LoVo (cell line): ENCODE results near the gene RMP24.
"Not testable (repeated sequence)": the region's sequence is repeated elsewhere in the genome, so short reads cannot be mapped to it uniquely, and the experiment has no call there.

Experiments
- DNase-seq: peaks from one replicate; pipeline ENCODE4 v3.0.0-alpha.2; 2016; ENCODE audit warnings: low spot score

RMP24 gene

GRCh38 chr18:35972197-35973000, at the start of gene RMP24:
TSS of gene RMP24 (plus strand) at chr18:35972679.
- DNase-seq = peak; percentile 96

DNA sequence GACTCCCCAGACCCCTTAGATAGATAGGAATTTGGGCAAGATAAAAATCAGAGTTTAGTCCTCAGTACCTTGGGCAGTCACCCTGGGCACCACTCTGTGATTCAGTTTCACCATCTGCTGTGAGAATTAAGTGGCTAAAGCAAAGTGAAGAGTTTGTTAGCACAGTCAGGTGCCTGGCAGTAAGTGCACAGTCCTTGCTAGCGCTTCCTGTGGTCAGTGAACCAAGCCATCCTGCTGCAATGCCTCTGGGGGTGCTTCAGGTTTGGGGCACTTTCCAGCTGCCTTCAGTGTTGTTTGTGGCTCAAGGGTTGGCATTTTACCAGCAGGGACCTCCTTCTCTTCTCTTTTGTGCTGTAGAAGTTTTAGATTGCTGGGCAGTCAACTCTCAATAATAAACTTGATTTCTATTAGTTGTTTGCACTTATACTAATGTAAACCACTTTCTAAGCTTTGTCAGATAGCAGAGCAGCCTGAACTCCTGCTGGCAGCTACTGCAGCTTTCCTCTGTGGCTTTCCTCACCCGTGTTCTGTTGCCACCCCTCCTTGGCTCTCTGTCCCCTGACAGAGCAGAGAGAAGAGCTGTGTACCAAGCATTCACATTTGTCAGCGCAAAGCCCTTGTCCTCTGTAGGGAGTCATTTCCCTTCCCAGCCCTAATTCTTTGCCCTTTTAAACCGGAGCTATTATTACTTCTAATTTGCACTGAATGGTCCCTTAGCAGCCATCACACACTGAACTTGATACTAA, 48.4 kb upstream of the RMP24 start:
- no peak for DNase-seq

DNA sequence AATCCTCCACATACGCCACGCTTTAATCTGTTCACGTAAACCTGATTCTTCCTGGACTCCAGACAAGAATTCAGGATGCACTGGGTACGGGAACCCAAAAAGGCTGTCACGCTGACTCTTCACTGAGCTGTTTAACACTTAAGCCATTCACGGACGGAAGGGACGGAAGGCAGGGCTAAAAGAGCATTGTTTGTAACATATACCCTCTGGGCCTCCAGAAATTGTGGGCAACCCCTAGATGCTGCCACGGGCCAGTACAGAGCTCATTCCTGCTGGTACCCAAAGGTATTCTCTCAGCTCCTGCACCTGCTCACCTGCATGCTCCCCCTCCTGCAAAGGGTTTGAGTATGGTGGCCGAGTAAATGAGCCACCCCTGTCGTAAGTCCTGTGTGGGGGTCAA, 45.6 kb upstream of the RMP24 start:
- no peak for DNase-seq

GRCh38 chr18:35927430-35927829, 45.0 kb upstream of the RMP24 start:
- DNase-seq = no peak

DNA sequence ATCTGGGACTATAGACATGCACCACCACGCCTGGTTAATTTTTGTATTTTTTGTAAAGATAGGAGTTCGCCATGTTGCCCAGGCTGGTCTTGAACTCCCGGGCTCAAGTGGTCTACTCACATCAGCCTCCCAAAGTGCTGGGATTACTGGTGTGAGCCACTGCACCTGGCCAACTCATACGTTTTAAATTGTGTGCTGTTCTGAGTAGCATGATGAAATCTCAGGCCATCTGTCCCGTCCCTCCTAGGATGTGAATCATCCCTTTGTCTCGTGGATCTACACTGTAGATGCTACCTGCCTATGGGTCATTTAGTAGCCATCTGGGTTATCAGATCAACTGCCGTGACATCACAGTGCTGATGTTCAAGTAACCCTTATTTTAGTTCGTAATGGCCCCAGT, 38.5 kb upstream of the RMP24 start:
- peak; percentile 35 for DNase-seq

DNA sequence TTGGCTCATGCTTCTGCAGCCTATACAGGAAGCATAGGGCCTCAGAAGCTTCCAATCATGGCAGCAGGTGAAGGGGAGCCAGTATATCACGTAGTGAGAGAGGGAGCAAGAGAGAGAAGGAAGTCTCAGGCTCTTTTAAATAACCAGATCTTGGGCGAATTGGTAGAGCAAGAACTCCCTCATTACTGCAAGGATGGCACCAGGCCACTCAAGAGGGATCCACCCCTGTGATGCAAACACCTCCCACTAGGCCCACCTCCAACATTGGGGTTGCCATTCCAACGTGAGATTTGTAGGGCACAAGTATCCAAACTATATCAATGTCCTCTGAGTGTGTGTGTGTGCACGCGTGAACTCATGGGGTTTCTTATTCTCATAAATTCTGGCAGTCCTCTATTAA, 37.6 kb upstream of the RMP24 start:
- DNase-seq = no peak

DNA sequence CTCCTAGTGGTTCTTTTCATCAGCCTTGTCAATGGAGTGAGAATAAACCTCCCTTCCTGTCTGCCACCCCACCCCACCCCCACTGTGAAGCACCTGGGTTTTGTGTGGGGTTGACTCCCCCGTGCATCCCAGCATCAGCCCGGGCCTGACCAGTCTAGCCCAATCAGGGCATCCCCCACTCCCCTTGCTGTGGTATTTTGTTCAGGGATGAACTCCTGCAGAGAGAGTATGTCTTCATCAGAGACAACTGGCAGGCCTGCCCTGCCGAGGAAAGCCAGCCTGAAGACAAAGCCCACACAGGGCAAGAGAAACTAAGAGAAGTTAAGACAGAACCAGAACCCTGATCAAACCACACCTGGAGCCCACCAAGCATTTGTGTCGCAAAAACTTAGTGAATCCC, 36.7 kb upstream of the RMP24 start:
- no peak for DNase-seq

DNA sequence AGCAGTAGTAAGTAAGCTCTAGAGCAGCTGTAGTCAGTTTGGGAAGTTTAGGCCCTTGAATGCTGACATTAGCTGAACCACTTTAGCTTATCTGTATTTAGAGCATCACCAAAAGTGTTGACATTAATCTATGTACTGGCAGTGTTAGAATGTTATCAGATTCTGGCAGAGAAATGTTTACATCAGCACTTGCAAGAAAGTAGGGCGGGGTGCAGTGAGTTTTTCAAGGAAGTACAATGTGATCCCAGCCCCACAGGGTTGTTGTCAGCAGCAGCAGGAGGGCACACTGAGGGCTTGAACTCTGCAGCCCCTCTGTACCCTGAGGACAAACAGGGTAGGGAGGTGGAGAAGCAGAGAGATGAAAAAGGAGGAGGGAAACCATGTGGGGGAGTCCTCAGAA, 35.5 kb upstream of the RMP24 start:
- no peak for DNase-seq

- no peak for DNase-seq
Observed at GRCh38 chr18:35938158-35938557, 34.3 kb upstream of the RMP24 start.

- no peak for DNase-seq
Observed at GRCh38 chr18:35938562-35938961, 33.9 kb upstream of the RMP24 start.

DNA sequence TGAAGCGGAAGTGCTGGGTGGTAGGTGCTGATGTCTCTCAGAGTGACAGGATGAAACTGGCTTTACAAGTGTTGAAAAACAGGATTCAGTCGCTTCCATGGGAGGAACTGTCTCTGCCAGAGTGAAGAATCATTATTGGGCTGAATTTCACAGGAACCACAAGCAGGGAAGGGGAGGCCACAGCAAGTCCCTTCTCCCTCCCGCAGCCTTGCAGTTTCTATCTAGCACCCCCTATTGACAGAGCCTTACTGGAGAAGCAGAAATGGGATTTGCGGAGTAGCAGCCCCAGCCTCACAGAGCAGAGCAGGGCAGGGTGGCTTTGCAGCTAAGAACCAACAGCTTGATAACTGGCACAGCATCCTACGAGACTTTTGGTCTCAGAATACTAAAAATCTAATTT, 33.3 kb upstream of the RMP24 start:
- DNase-seq = no peak

DNA sequence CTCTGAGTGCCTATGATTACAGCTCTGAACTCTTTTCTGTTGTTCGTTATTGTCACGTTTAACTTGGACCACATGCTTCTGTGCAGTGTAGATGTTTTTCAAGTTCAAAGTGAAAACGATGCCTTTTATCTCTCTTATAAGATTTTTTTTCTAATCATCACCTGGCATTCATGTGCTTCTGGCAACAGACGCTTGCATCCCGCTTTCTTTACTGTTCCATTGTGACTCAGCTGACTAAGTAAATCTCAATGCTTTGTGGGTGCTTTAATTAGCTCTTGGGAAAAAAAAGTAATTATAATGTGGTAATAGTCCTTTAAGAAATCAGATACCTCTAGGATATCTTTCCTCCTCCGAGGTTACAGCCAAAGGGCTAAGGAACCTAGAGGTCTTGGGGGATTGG, 31.2 kb upstream of the RMP24 start:
- DNase-seq = no peak

DNA sequence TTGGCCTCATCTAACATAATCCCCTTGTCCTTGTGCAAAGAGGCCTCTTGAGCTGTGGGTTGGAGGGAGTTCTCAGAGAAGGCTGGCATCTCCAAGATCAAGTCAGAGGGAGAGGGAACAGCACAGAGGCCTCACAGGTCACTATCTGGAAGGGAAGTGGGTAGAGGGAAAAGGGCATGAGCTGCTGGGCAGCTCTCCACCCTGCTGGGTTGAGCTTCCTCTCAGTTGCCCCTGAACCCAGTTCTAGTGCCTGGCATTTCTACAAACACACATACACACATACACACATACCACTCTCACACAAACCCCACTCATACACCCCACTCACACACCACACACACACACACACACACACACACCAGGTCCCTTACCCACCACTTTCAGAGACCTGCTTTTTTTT, 30.3 kb upstream of the RMP24 start:
- no peak for DNase-seq

DNA sequence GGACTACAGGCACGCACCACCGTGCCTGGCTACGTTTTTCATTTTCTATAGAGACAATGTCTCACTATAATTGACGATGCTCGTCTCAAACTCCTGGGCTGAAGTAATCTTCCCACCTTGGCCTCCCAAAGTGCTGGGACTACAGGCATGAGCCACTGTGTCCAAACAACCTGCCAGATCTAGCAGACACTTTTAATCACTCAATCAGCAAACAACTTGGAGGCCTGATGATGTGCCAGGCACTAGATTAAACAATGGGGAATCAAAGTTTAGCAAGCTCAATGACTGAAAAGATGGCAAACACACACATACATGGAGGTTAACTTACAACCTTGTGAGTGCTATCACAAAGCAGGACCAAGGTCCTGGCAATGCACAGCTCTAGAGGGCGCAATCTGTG, 29.8 kb upstream of the RMP24 start:
- DNase-seq = no peak

- DNase-seq = no peak
Observed at GRCh38 chr18:35948080-35948479, 24.4 kb upstream of the RMP24 start.

GRCh38 chr18:35949090-35949489, 23.4 kb upstream of the RMP24 start:
- DNase-seq = no peak

DNA sequence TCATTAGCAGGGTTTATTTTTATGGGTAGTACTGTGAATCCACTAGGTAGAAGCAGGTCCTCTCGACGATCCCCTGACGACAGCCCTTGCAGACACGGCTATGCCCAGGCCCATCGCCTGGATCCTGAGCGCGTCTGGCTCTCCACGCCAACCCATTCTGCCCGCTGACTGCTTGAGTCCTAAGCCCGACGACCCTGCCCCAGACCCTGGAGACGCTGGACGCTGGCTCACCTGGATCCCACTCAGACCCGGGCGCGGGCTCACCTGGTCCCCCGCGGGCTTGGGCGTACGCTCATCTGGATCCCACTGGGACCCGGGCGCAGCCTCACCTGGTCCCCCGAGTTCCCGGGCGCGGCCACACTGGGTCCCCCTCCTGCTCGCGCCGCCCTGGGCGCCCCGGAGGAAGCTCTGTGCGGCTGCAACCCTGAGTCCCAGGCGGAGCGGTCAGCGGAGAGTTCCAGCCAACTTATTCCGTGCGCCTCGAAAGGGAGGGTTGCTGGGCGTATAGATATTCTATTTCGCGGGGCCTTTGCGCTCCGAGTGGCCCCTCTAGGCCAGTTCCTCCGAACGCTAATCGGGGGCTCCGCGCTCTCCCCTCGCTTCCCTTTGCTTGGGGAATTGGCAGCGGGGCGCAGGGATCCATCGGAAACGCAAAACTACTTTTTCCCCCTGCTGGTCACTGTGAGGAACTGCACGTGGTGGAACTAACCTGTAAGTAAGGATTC, 22.4 kb upstream of the RMP24 start:
- DNase-seq = peak; percentile 64

DNA sequence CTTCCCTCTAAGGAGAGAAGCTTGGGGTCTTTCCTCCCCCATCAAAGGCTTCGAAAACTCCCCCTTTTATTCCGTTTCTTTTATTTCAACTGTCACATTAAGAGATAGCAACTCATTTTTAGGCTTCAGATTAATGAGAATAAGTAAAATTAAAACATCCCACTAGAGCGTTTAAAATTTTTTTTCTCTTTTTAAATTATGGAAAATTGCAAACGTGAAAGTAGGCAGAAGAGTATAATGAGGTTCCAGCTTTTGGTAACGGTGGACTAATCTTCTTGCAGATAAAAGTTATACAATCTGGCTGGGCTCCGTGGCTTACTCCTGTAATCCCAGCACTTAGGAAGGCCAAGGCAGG, 21.9 kb upstream of the RMP24 start:
- DNase-seq = no peak

DNA sequence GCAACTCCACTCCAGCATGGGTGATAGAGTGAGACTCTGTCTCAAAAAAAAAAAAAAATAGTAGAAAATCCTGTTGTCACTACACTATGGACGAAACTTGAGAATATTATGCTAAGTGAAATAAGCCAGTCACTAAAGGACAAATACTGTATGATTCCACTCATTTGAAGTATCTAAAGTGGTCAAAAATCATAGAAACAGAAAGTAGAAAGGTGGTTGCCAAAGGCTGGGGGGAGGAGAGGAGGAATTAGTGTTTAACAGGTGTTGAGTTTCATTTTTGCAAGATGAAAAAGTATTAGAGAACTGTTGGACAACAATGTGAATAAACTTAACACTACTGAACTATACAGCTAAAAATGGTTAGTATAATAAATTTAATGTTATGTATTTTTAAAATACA, 18.8 kb upstream of the RMP24 start:
- no peak for DNase-seq

DNA sequence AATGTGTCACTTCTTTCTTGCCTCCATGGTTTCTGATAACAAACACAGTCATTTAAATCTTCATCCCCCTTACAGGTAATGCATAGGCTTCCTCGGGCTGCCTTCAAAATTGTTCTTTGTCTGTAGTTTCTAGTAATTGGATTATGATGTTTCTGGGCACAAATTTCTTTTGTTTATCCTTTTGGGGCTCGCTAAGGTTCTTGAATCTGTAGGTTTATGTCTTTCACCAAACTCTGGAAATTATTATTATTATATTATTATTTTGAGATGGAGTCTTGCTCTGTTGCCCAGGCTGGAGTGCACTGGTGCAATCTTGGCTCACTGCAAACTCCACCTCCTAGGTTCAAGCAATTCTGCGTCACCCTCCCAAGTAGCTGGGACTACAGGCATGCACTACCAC, 16.3 kb upstream of the RMP24 start:
- DNase-seq = no peak

- no peak for DNase-seq
Observed at GRCh38 chr18:35962320-35962719, 10.2 kb upstream of the RMP24 start.

GRCh38 chr18:35964319-35964718, 8.2 kb upstream of the RMP24 start:
- DNase-seq = no peak

DNA sequence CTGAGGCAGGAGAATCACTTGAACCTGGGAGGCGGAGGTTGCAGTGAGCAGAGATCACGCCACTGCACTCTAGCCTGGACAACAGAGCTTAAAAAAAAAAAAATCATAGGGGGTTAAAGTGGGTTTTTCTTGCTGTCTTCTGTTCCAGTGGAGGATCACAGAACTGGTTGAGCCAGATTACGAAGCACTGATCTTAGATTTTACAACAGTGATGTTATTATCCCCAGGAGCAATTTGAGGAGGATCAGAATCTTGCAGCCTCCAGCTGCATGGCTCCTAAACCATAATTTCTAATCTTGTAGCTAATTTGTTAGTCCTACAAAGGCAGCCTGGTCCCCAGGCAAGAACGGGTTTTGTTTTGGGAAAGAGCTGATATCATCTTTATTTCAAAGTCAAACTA, 4.6 kb upstream of the RMP24 start:
- not testable (repeated sequence) for DNase-seq
